Activated T-cell treated with anti-CD3 and anti-CD28 coated beads for 48 hours (primary cell): ENCODE results near the gene C1QTNF5.
A peak's percentile ranks its signal among the peaks of the same experiment; 100 is the strongest.

Experiments used
- DNase-seq: peaks from one replicate; pipeline ENCODE4 v3.0.0-alpha.2; 2020; ENCODE audit warnings: low read depth

C1QTNF5 gene

DNA sequence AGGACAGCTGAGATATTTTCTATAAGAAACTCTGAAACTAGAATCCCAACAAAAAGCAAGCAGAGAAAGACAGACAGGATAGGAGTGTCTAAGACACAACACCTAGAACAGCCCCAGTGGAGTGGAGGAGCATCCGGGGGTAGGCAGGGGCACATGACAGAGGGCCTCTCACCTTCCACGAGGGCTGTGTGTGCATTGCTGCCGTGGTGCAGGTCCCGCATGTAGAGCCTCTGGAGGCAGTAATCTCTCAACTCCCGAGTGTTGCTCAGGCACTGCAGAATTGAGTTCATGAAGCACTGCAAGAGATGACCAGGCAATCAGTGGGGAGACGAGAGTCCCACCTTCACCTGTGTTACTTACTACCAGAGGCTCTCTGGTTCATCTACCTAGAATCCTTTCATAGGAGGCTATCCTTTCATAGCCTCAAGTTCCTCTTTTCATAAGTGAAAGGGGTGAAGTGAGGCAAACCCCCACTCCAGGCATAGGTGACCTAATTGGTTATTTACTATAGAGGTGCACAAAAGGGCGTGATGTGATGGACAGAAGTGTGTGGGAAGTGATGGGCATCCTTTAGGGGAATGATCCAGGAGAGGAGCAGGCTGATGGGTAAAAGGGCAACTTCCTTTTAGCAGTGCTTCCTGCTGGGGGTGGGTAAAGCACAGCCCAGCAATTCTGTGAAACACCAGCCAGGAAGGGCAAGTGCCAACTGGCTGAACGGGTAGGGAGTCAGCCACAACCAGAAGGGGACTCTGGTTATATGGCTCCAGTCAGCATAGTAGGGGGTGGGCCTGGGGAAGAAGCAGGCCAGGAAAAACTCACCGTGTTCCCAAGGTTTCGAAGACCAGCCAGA is 18.9 kb upstream of the C1QTNF5 start:
- no peak for DNase-seq

DNA sequence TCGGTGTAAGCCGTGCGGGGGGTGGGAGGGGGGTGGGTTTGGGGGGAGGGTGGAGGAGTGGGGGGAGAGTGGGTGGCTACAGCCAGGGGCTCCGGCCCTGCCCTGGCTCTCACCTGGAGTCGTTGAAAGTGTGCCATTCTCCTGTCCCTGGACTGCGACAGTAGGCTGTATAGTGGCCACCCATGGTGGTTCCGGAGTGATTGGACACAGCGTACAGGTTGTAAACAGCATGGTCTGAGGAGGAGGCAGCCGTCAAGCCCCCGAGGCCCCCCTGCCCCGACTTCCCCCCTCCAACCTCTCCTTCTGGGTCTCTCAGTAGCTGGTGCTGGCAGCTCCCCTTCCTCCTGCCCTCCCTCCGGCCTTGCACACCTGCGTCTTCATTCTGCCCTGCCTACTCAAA is 16.4 kb upstream of the C1QTNF5 start:
- no peak for DNase-seq

DNA sequence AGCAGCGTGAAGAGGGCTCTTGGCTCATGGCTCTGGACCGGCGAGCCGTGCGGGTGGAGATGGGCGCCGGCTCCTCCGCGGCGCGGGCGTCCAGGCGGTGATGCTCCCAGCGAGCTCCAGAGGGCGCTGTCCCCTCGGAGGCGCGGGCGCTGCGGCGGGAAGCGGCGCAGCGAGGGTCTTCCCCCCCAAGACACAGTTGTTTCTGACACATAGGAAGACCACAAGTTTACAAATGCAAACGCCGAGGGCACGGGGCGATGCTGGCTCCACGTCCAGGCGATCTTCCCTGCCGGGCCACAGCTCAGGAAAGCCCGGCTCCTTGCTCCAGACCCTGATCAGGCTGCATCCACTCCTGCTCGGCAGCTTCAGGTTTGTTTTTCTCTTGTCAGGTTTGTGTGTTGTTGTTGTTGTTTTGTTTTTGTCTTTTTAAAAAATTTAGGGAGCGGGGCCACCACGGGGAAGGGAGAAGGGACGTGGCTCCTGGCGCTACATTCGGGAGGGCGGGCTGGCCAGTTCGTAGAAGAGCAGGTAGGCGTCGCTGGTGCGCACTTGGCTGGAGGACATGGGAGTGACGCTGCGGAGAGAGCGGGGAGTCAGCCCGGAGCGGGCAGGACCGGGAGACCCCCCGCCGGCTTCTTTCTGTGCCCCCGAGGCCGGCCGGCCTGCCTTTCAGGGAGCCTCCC is 15.8 kb upstream of the C1QTNF5 start:
- DNase-seq = peak; percentile 68

DNA sequence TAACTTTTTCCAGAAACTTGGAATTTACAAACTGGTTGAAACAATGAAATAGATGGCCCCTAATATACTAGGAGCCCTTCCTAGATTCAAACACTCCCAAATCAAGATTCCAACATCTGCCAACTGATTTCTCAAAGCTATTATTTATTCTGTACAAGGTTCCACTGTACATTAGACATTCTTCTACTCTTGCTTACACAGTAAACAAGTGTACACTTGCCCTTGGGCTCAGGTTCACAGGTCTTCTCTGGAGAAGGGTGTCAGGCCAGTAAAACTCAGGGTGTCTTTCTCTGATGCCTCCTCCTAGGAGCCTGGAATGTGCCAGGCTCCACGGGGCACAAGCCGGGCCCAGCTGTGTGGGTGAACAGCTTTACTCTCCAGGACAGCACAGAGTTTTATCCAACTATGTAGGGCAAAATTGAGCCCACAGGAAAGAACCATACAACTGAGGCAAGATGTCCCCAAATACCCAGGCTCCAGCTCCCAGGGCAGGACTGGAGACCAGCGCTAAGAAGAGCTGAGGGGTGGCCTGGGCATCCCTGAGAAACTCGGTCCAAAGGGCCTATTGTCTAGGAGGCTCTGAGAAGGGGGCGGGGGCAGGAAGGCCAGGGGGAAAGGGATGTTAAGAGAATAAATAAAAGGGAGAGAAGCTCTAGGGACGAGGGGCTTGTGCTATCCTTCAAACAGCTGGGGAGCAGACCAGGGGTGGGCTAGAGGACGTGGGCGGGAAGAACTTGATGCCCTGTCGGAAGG is 14.6 kb upstream of the C1QTNF5 start:
- no peak for DNase-seq

DNA sequence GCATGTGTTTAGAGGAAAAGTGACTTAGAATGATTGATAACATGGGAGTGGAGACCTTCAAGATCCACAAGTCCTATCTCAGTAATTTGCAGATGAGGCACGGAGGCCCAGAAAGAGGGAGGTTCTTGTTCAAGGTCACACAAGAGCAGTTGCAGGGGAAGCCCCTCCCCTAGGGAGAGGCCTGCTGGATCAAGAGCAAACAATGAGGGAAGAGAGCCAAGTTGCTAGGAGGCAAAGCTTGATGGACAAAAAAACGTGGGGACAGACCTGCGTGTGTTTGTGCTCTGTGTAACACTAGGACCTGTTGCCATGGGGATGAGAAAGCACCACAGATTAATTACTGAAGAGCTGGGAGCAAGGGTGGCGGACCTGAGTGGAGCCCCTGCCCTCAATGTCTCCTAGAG is 12.2 kb upstream of the C1QTNF5 start:
- no peak for DNase-seq

DNA sequence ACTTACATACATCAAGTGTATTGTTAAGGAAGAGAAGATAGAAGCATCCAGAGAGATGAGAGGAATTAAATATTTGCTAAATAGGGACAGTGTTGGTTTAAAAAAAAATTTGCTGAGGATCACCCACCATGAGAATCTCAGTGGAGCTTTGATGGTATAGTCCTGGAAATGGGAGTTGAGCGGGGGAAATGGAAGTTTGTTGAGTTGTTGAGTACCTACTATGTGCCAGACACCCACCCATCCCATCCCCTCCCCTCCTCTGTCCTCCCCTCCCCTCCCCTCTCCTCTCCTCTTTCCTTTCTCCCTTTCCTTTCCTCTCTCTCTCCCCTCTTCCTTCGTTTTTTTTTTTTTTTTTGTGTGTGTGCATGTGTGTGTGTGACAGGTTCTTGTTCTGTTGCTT is 10.5 kb upstream of the C1QTNF5 start:
- DNase-seq = no peak

DNA sequence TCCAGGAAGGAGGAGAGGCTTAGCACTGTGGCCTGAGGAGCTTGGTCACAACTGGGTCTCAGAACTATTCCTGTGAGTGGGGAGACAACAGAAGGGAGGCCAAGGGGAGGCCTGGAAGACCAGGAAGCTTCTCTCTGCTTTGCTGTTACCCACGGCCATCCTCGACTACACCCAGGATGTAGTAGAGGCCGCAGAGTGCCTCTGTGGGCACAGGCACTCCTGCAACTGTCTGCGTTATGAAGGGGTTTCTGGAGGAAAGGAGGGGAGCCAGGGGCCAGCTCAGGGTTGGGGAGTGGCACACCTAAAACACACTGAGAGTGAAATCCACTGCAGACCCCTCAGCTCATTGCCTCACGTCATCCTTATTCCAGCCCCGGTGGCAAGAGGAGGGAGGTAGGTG is 9.6 kb upstream of the C1QTNF5 start:
- DNase-seq = no peak

DNA sequence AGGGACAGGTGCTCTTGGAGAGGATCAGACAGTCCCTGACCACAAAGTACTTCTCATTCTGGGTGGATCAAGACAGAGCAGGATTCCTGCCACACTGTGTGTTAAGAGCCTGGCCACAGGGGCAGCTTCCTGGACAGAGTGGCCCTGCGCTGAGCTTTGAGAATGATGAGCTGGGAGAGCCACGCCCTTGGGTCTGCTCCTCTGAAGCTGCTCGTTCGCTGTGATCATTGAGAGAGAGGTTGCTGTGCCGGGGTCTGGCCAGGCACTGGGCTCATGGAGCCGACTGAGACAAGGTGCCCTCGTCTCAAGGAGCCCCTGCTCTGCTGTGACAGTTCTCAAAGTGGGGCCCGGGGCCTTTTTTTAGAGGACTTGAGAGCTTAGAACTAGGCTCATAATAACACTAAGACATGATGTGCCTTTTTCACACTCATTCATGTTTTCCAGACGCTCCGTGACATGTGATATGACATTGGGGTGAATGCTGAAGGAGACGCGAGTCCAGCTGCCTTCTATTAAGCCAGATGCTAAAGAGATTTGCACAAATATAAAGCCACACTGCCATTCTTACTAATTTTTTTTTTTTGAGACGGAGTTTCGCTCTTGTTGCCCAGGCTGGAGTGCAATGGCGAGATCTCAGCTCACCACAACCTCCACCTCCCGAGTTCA is 7.4 kb upstream of the C1QTNF5 start:
- no peak for DNase-seq

DNA sequence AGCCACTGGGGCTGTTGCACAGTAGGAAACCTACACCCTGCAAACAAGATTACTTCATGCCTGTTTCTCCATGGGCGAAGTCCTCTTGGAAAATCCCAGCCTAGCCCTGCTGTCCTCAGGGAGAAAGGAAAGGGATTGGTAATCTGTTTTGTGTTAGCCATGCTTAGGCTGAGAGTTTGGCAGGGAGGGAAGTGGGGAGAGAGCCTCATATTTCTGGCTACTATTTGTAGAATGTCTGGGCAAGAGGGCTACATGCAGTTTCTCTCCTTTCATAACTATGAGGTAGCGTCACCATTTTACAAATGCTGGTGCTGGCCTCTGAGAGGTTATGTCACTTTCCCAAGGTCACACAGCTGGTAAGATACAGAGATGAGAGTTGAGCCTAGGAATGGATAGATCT is 6.6 kb upstream of the C1QTNF5 start:
- DNase-seq = no peak

DNA sequence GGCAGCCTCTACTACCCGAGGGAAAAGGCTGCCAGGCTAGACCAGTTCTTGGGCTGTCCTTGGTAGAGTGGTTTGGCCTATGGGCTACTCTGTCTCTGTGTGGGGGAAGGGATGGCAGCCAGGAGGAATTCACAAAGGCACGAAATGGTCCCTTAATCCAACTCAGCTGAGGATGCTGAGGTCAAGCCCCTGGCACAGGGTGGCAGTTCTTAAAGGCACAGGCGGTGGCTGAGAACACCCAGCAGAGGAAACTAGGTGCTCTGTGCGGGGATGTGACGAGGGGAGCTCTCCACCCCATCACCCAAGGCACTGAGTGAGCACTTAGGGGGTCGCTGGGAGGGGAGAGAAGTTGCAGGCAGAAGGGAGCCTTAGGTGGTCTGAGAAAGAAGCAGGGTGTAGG is 5.9 kb upstream of the C1QTNF5 start, which contains the start of gene MFRP:
Gene MFRP (minus strand): TSS at position 101 of the 400 bp plus-strand sequence. CDS start 192 bp downstream, outside the sequence.
- no peak for DNase-seq

DNA sequence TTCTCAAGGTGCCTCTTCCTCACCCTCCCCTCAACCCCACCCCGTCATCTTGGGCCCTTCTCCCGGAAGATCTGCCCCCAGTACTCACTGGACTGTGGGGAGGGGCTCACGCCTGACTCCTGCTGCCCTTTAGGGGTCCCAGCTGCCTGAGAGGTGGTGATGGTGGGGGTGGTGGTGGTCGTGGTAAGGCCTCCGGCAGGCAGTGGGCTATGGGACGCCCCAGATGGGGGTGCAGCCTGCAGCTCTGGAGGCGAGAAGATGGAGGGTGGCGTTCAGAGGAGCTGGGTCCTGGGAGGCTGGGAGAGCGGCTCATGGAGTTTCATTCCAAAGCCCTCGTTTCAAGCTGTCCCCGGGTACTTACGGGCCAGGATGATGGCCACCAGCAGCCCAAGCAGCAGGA is 5.0 kb upstream of the C1QTNF5 start:
- DNase-seq = no peak

DNA sequence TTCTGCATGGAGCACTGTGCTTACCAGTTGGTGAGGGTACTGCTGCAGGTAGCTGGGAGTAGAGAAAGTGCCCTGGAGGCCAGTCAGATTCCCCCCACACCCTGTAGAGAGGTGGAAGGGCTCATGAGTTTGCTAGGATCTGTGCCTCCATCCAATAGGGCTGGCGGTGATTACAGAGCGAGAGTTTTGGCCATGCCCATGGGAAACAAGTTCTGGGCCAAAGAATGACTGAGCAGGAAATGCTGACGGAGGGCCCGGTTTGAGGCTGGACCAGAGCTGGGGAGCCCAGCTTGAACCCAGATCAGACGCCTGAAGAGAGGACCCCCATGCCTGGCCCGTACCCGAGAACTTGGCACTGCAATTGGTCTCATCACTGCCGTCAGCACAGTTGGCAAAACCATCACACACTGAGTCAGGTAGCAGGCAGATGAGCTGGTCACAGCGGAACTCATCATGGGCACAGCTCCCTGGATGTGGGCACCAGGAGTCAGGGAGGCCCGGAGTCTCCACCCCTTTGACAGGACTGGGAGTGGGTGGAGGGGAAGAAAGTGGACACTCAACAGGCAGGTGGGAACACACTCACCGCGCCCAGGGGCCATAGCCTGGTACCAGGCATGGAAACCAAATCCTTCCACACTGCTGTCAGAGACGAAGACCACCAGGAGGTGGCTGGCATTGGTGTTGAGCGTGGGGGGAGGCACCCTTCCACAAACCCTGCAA is 3.8 kb upstream of the C1QTNF5 start:
- no peak for DNase-seq

DNA sequence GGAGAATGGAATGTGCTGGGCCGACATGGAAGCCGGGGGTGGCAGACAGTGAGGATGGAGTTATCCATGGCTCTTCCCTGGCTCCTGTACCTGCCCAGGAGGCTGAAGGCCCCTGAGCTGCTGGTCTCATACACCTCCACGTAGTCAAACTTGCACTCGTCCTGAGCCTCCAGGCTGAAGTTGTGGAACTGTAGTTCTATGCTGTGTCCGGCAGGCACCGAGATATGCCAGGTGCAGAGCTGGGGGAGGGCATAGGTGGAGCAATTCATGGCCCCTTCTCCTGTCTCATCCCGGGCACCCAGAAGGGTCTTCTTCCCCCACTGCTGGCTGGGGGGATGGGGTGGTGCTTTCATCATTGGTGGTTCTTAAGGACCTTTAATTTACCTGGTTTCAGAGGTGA is 3.0 kb upstream of the C1QTNF5 start:
- no peak for DNase-seq

DNA sequence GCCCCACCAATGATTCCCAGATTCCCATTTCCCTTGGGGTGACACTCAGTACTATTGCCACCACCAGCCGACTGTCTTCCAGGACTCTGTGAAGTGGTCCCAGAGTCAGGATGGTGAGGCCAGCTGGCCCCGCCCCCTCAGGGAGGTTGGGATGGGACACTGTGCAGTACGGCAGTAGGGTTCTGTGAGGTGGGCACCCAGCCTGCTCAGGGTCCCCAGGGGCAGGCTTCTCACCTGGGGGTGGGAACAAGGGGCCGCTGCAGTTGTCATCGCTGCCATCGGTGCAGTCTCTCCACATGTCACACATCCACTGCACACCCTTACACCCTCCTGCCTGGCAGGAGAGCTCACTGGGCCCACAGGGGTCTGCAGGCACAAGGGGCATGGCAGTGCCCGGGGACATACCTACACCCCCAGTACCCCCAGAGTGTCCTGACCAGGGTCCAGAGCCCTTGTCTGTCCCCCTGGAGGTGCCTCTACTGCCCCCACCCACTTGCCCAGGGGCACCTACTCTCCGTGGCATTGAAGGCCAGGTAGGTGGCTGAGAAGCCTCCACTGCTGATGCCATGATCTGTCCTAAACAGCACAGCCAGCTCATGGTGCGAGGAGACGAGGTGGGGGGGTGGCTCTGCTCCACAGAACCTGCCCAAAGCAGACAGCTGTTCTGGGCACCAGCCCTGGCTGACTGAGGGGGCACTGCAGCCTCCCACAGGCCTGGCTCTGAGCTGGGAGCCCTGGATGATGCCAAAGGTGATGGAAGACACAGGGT is 1.9 kb upstream of the C1QTNF5 start:
- no peak for DNase-seq

DNA sequence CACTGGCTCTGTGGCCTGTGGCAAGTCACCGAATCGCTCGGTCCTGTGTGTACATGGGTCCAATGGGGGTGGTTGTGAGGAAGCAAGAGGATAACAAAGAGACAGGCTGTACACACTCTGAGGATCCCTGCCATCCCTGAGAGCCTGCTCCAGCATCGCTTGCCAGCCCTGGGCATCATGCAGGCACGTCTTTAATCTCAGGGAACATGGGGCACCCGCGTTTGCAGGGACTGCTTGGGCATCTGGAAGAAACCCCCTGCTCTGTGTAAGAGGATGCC is 1.3 kb upstream of the C1QTNF5 start:
- DNase-seq = no peak

DNA sequence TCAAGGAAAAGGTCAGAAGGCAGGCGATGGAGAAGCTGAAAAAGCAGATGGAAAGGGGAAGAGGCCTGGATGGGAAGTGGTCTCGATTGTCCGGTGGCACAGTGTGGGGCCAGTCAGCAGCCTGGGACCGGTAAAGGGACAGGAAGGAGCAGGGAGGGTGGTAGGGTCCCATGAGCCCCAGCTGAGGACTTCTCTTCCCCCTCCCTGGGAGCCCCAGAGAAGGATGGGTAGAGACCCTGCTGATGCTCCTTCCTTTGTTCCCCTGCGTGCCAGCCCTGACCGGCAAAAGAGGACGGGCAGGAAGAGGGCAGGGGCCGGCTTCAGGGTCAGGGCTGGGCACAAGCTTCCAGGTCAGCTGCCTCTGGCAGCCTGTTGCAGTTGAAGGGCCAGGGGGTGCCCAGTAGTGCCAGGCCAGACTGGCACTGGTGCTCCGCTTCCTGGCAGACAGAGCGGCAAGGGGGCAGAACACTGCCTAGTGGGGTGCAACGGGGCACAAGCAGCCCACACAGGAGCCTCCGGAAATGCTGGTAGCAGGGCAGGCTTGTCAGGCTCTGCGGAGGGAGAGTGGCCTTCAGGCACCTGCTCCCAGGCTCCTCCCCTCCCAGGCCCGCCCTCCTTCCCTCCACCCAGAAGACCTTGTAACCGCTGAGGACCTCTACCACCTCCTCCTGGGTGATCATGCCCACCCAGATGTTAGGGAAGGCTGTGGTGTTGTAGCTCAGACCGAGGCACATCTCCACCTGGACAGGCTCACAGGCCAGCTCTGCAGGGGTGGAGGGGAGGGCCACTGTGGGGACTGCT is 739 bp upstream of the C1QTNF5 start:
- DNase-seq = no peak

DNA sequence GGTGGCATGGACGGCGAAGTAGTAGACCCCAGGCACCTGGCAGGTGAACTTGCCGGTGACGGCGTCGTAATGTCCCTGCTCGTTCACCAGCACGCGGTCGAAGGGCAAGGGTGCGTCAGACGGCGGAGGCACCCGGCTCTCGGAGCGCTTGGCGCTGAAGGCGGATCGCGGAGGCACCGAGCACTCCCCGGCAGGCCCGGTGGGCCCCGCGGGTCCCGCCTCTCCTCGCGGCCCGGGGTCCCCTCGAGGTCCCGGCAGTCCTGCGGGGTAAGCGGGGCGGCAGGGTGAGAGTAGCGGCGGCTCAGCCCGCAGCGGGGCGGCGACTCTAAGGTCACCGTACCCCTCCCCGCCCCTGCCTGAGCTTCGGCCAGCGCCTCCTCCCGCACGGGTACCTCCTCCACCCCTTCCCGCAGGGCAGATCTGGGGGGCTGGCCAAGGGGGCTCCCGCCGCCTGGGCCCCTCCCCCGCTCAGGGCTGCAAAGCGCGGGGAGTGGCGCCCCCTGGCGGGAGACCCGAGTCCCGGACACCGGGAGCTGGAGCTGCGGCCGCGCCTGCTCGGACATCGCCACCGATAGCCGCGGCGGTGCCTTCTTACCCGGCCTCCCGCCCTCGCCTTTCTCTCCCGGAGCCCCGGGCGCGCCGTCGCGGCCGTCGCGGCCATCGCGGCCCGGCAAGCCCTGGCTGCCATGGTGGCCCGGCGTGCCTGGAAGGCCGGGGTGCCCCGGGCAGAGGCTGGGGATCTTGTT is 921 bp downstream of the C1QTNF5 start:
- DNase-seq = no peak

DNA sequence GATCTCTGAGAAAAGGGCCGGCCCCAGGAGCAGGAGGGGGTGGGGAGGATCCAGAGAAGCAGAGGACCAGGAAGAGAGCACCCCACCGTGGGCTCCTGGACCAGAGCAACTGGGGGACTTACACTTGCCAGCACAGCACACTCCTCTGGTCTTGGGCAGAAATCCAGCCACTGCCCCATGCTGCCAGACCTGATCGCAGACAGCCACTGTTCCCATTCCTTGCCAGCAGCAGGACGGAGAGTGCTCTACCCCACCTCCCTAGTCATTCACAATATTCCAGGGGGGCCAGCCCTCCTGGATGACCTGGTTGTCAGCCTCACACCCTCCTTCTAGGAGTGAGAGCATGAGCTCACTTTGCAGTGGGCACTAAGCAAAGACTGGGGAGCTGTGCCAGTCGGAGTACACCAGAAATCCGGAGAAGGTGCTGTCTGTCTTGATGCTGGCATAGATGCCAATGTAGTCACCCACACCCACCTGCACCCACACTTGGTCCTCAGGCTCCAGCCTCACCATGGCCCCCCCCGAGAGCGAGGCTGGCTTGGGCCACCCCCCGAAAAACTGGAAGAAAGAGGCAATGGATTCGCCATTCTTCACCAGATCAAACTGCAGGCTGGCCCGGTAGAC is 1.6 kb downstream of the C1QTNF5 start:
- DNase-seq = no peak

DNA sequence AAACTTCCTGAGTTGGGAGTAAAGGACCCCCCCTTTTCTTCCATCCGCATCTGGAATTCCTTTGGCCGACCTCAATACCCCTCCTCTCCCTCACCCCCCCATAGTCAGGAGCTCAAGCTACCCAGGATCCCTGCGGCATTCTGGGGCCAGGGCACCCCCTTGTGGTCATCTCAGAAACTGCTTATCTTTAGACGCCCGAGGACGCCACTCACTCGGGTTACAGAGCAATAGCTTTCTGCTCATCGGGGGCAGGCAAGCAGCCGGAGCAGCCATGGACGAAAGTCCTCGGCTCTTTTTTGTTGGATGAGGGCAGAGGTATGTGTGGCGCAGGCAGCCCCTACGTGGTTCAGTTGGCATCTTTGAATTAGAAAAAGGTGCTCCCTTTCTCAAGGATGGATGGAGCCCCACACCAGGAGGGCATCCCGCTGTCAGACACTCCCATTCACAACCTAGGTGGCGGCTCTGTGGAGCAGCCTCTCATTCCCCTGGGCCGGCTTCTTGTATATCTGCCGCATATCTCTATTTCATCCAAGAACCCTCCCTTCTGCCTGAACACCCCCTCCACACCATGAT is 2.3 kb downstream of the C1QTNF5 start:
- peak; percentile 63 for DNase-seq
